K562 (cell line): ENCODE measurements around the gene OR8H1. TPM values are rescaled to one million over a fixed set of nuclear protein-coding genes. Genes with fewer than 3 reads are reported as not detected.

Experiments
- ATAC-seq: fragments of 200-7000 bp; cut with Tn5 transposase; 3 replicates; pipeline ENCODE4 v1.9.1; 2020; ENCODE audit warnings: moderate library complexity
- BruUV-seq: library from RNA; stranded (reverse); fragments of 400-500 nt; replicated peaks from 2 replicates; lab custom pipeline; 2021; lab: Mats Ljungman, UMichigan
- CTCF ChIA-PET: fragments of 300-600 bp; formaldehyde crosslinking; extraction: SDS; loops from one replicate; lab custom pipeline; 2021; ENCODE audit warnings: low intra/inter-chr PET ratio; lab: Yijun Ruan, JAX
- POLR2A ChIA-PET: fragments of 300-600, 350-650 bp; sonication (Branson Sonifier 250); formaldehyde crosslinking; extraction: SDS; loops from one replicate; lab custom pipeline; 2021; ENCODE audit warnings: antibody characterized with exemption, inconsistent platforms; lab: Yijun Ruan, JAX
- DNase-seq, 4 experiments: peaks; one replicate each; pipeline versions ENCODE4 v3.0.0 to v3.0.0-alpha.2; 2011 to 2018; ENCODE audit warnings: low spot score in 3 of 4, mixed read lengths in 3 of 4; ENCODE audit errors: extremely low read depth in 1 of 4
- FAIRE-seq: peaks from 2 replicates; lab custom pipeline; 2011; peaks lifted over from hg19 to GRCh38; lab: Jason Lieb, UNC
- H2AFZ ChIP-seq: 2 replicates; pipeline ENCODE4 v1.6.0; 2011; ENCODE audit warnings: low read depth, low read length, control low read depth, inconsistent platforms
- H3K27ac ChIP-seq: fragments of 200-600 bp; 3 replicates; pipeline ENCODE4 v1.8.0; 2011; ENCODE audit warnings: low read depth, mild to moderate bottlenecking, control low read depth, inconsistent platforms, low read length, moderate library complexity, mixed read lengths; ENCODE audit errors: extremely low read depth
- H3K27me3 ChIP-seq, 2 experiments: fragments of 300-600 bp in 1 of 2; 2 replicates in 1 of 2; 3 replicates in 1 of 2; pipeline versions ENCODE4 v1.6.0 to v1.8.0; 2011; ENCODE audit warnings: inconsistent platforms in 2 of 2, low read length in 2 of 2, mild to moderate bottlenecking in 1 of 2, mixed read lengths in 1 of 2, moderate library complexity in 1 of 2; ENCODE audit not compliant: control insufficient read depth in 2 of 2, insufficient read depth in 2 of 2
- H3K36me3 ChIP-seq: fragments of 300-600 bp; 3 replicates; pipeline ENCODE4 v1.8.0; 2011; ENCODE audit warnings: mild to moderate bottlenecking, low read length, inconsistent platforms; ENCODE audit not compliant: control insufficient read depth, insufficient read depth
- H3K4me1 ChIP-seq, 2 experiments: fragments of 200-600 bp in 1 of 2; replicated peaks in 1 of 2; 2 replicates in 1 of 2; 3 replicates in 1 of 2; pipeline versions ENCODE4 v1.5.1 to v1.8.0; 2011; ENCODE audit warnings: inconsistent platforms in 2 of 2, low read length in 2 of 2, mild to moderate bottlenecking in 1 of 2, mixed read lengths in 1 of 2, moderate library complexity in 1 of 2; ENCODE audit not compliant: control insufficient read depth in 2 of 2, insufficient read depth in 2 of 2
- H3K4me2 ChIP-seq: 2 replicates; pipeline ENCODE4 v1.6.1; 2011; ENCODE audit warnings: low read length, control low read depth, inconsistent platforms, mixed read lengths; ENCODE audit not compliant: insufficient read depth
- H3K4me3 ChIP-seq: fragments of 200-600 bp; sonication (generic), shearing (Covaris generic); 2 replicates; pipeline ENCODE4 v1.5.1; 2016; ENCODE audit warnings: control low read depth, inconsistent platforms
- H3K79me2 ChIP-seq: fragments of 200-600 bp; 3 replicates; pipeline ENCODE4 v1.8.0; 2011; ENCODE audit warnings: low read length, inconsistent platforms; ENCODE audit not compliant: control insufficient read depth, insufficient read depth
- H3K9ac ChIP-seq, 2 experiments: 2 replicates each; pipeline versions ENCODE4 v1.6.0 to v1.6.1; 2011; ENCODE audit warnings: low read depth in 2 of 2, low read length in 2 of 2, control low read depth in 1 of 2, inconsistent platforms in 1 of 2, mild to moderate bottlenecking in 1 of 2, mixed read lengths in 1 of 2; ENCODE audit not compliant: insufficient read depth in 1 of 2
- H3K9me1 ChIP-seq: one replicate; pipeline ENCODE4 v1.6.0; 2011; ENCODE audit warnings: inconsistent platforms, mild to moderate bottlenecking, low read length, moderate library complexity; ENCODE audit not compliant: control insufficient read depth, insufficient read depth
- H3K9me3 ChIP-seq: replicated peaks from 2 replicates; pipeline ENCODE4 v1.5.1; 2011; ENCODE audit warnings: low read depth, low read length, inconsistent platforms; ENCODE audit not compliant: control insufficient read depth, insufficient read depth
- H4K20me1 ChIP-seq: replicated peaks from 2 replicates; pipeline ENCODE4 v1.6.1; 2011; ENCODE audit warnings: low read length, inconsistent platforms, mixed read lengths; ENCODE audit not compliant: control insufficient read depth, insufficient read depth
- KHSRP ChIP-seq: fragments of 450-650 bp; IDR thresholded peaks from 2 replicates; pipeline ENCODE4 v1.6.1; 2017
- MBD2 ChIP-seq: sonication (generic); IDR thresholded peaks from 2 replicates; pipeline ENCODE4 v1.6.1; 2016; ENCODE audit warnings: low read depth, borderline replicate concordance
- PHB ChIP-seq: fragments of 250-450 bp; sonication (Bioruptor Pico); IDR thresholded peaks from 2 replicates; pipeline ENCODE4 v1.5.0; 2021
- ZNF76 ChIP-seq: fragments of 250-450 bp; sonication (Bioruptor Pico); IDR thresholded peaks from 2 replicates; pipeline ENCODE4 v1.4.0; 2020; ENCODE audit warnings: mild to moderate bottlenecking, moderate library complexity, borderline replicate concordance
- ZNF830 ChIP-seq: fragments of 250-450 bp; sonication (Bioruptor Pico); IDR thresholded peaks from 2 replicates; pipeline ENCODE4 v1.5.0; 2021; ENCODE audit warnings: mild to moderate bottlenecking
- WGBS: fragments of 100-300 bp; shearing (Covaris generic); methylation state at CpG from one replicate; pipeline ENCODE4 v1.1.6; 2016; ENCODE audit warnings: low coverage, mixed read lengths; ENCODE audit not compliant: insufficient coverage; ENCODE audit errors: missing lambda C conversion rate; 5-methylcytosine and 5-hydroxymethylcytosine counted together
- in situ Hi-C: fragments of 300-500 bp; cut with MboI; formaldehyde crosslinking; loops from 4 replicates; pipeline ENCODE4 v1.15.0; 2018; ENCODE audit warnings: inconsistent platforms, mixed read lengths
- intact Hi-C: fragments of 100-400 bp; cut with micrococcal nuclease; formaldehyde crosslinking; loops from 2 replicates; pipeline ENCODE4 v1.14.2; 2022
- polyA plus RNA-seq, 8 experiments: library from polyadenylated mRNA; depleted of rRNA in 4 of 8; stranded (reverse) in 5 of 8; unstranded in 3 of 8; fragments of >200 nt; fragmentation: Nextera tagmentation in 2 of 8; fragmentation: Illumina TruSeq in 1 of 8; extraction: Ambion mirVana in 2 of 8; extraction: Trizol in 1 of 8; gene quantifications; 2 replicates each; pipeline versions ENCODE4 v1.2.1 to v1.2.3, GENCODE V29; 2011 to 2014; ENCODE audit warnings: inconsistent platforms in 1 of 8, missing spikeins in 1 of 8
- total RNA-seq, 7 experiments: library from RNA; depleted of rRNA in 6 of 7; stranded (reverse); fragments of >200 nt in 6 of 7; fragmentation: Illumina TruSeq in 2 of 7; extraction: Trizol in 2 of 7; gene quantifications; 2 replicates each; pipeline versions ENCODE4 v1.2.1 to v1.2.3, GENCODE V29; 2011 to 2021; ENCODE audit warnings: low replicate concordance in 1 of 7
- TF ChIP-seq, protein P1 (sequence below), 3 experiments: fragments of 200-800 bp in 1 of 3; fragments of 250-450 bp in 1 of 3; fragments of 450-650 bp in 1 of 3; sonication (Bioruptor Pico) in 1 of 3; sonication (Bioruptor generic) in 1 of 3; formaldehyde crosslinking in 1 of 3; IDR thresholded peaks; 2 replicates each; pipeline versions ENCODE4 v1.6.1 to v1.8.0; 2016 to 2022; ENCODE audit warnings: mild to moderate bottlenecking in 2 of 3, missing genetic modification characterization in 2 of 3, missing compliant biosample characterization in 1 of 3, moderate library complexity in 1 of 3

Gene OR8H1
- total and polyA plus RNA-seq, 9 of the 15 experiments (the other 6 are each of a cell fraction or from before 2014, with no cell fraction given) = not detected

DNA sequence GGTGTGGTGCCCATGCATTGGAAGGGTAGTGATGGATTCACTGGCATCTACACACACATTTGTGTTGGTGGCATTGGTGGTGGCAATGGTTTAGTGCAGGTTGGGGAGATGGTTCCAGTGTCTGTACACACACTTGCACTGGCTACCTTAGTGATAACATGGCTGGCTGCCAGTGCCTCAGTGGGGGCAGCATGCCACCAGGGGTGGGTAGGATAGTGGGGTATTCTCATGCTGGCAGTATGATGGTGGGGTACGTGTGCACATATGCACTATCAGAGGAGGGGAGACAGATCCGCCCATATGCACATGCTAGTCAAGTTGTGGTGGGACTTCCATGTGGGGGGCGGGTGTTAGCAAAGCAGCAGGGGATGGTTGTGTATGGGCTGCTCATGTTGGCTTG lies 15.8 kb upstream of the OR8H1 start:
- CTCF ChIA-PET = no interaction called here
- no peaks in the 10 kb centered on the region for H3K27me3 ChIP-seq
- TF ChIP-seq ZNF76 (CRISPR knock-in tag) = no peak
- TF ChIP-seq, protein P1, sequence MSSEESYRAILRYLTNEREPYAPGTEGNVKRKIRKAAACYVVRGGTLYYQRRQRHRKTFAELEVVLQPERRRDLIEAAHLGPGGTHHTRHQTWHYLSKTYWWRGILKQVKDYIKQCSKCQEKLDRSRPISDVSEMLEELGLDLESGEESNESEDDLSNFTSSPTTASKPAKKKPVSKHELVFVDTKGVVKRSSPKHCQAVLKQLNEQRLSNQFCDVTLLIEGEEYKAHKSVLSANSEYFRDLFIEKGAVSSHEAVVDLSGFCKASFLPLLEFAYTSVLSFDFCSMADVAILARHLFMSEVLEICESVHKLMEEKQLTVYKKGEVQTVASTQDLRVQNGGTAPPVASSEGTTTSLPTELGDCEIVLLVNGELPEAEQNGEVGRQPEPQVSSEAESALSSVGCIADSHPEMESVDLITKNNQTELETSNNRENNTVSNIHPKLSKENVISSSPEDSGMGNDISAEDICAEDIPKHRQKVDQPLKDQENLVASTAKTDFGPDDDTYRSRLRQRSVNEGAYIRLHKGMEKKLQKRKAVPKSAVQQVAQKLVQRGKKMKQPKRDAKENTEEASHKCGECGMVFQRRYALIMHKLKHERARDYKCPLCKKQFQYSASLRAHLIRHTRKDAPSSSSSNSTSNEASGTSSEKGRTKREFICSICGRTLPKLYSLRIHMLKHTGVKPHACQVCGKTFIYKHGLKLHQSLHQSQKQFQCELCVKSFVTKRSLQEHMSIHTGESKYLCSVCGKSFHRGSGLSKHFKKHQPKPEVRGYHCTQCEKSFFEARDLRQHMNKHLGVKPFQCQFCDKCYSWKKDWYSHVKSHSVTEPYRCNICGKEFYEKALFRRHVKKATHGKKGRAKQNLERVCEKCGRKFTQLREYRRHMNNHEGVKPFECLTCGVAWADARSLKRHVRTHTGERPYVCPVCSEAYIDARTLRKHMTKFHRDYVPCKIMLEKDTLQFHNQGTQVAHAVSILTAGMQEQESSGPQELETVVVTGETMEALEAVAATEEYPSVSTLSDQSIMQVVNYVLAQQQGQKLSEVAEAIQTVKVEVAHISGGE (CRISPR knock-in tag; IDR thresholded peaks at IDR 0.05) = no peak
- TF ChIP-seq ZNF830 = no peak
- TF ChIP-seq PHB (CRISPR knock-in tag) = no peak
- no peak for TF ChIP-seq MBD2
- TF ChIP-seq KHSRP = no peak
- TF ChIP-seq, all 486 proteins: peak for 0
- no peak overlapping the region for H3K4me2 ChIP-seq
- no peaks in the 10 kb centered on the region for H3K4me1 ChIP-seq
- H3K9me1 ChIP-seq = no peaks in the 10 kb centered on the region
- no peaks in the 10 kb centered on the region for H3K36me3 ChIP-seq
- intact Hi-C loops (no loop called here), in situ Hi-C loops (no loop called here)
- H3K4me3 ChIP-seq = no peak overlapping the region
- no peaks in the 10 kb centered on the region for H3K79me2 ChIP-seq
- no peak overlapping the region for H3K9ac ChIP-seq
- no peak overlapping the region for H2AFZ ChIP-seq
- no peak overlapping the region for H3K27ac ChIP-seq
- H3K9me3 ChIP-seq = no peaks in the 10 kb centered on the region
- WGBS = 3% methylated on average over 3 of the region's 3 CpGs
- H4K20me1 ChIP-seq = no peaks in the 10 kb centered on the region
- no TSS peak for BruUV-seq
- DNase-seq (no peak), FAIRE-seq (no peak), ATAC-seq (no peak)
- POLR2A ChIA-PET = no interaction called here
